Activated CD4-positive, alpha-beta T cell treated with anti-CD3 and anti-CD28 coated beads, Interleukin-2, amount 50 U/mL, for 1 hour (primary cell): Measurements from ENCODE around the gene MFF.
"Not testable (repeated sequence)": the region's sequence is repeated elsewhere in the genome, so short reads cannot be mapped to it uniquely, and the experiment has no call there.

Experiments used
- DNase-seq: peaks from one replicate; pipeline ENCODE4 v3.0.0-alpha.2; 2020

Gene MFF

GRCh38 chr2:227337442-227337841, 12.4 kb downstream of the MFF start:
- no peak for DNase-seq

- no peak for DNase-seq
These were observed 14.1 kb downstream of the MFF start for GRCh38 chr2:227339098-227339599.

GRCh38 chr2:227340106-227340505, 15.1 kb downstream of the MFF start:
- no peak for DNase-seq

GRCh38 chr2:227341553-227341952, 16.5 kb downstream of the MFF start:
- no peak for DNase-seq

- no peak for DNase-seq
These were observed 19.2 kb downstream of the MFF start for GRCh38 chr2:227344231-227344630.

- no peak for DNase-seq
These were observed 22.1 kb downstream of the MFF start for GRCh38 chr2:227347117-227347516.

GRCh38 chr2:227348324-227348723, 23.3 kb downstream of the MFF start:
- DNase-seq, result no peak

- no peak for DNase-seq
These were observed 25.1 kb downstream of the MFF start for GRCh38 chr2:227349989-227350612.

GRCh38 chr2:227351639-227352038, 26.6 kb downstream of the MFF start:
- DNase-seq, result no peak

- DNase-seq, result no peak
These were observed 35.3 kb downstream of the MFF start for GRCh38 chr2:227360351-227360750.

- no peak for DNase-seq
These were observed 38.7 kb downstream of the MFF start for GRCh38 chr2:227363756-227364155.

GRCh38 chr2:227364585-227365263, 39.7 kb downstream of the MFF start:
- not testable (repeated sequence) for DNase-seq

- no peak for DNase-seq
These were observed 40.8 kb downstream of the MFF start for GRCh38 chr2:227365833-227366232.

GRCh38 chr2:227366769-227367426, 41.8 kb downstream of the MFF start:
- no peak for DNase-seq

- DNase-seq, result no peak
These were observed 42.4 kb downstream of the MFF start for GRCh38 chr2:227367427-227367795.

GRCh38 chr2:227368574-227368973, 43.5 kb downstream of the MFF start:
- DNase-seq, result no peak

GRCh38 chr2:227370092-227370491, 45.0 kb downstream of the MFF start:
- no peak for DNase-seq

- no peak for DNase-seq
These were observed 45.8 kb downstream of the MFF start for GRCh38 chr2:227370791-227371312.

- no peak for DNase-seq
These were observed 48.3 kb downstream of the MFF start for GRCh38 chr2:227373389-227373788.

- DNase-seq, result no peak
These were observed 49.1 kb downstream of the MFF start for GRCh38 chr2:227374158-227374557.

GRCh38 chr2:227376656-227377396, 51.8 kb downstream of the MFF start:
- DNase-seq, result no peak

GRCh38 chr2:227377467-227378351, 52.7 kb downstream of the MFF start:
- DNase-seq, result no peak
